Gastroesophageal sphincter (tissue), 3 donors: Measurements from ENCODE around the gene PLXNA2.

Experiments
- EP300 ChIP-seq: sonication (generic); formaldehyde crosslinking; IDR thresholded peaks from one replicate; pipeline ENCODE4 v1.6.1; 2017; ENCODE audit warnings: antibody characterized with exemption, mild to moderate bottlenecking
- POLR2A ChIP-seq, 2 donors: fragments of 450-650 bp; IDR thresholded peaks; one replicate each; pipeline ENCODE4 v1.6.1; 2017; ENCODE audit warnings: antibody characterized with exemption in 2 of 2, mild to moderate bottlenecking in 2 of 2, moderate library complexity in 1 of 2
- POLR2AphosphoS5 ChIP-seq: sonication (generic); formaldehyde crosslinking; IDR thresholded peaks from one replicate; pipeline ENCODE4 v1.6.1; 2017; ENCODE audit warnings: antibody characterized with exemption
- TF ChIP-seq, protein P1 (sequence below), 4 experiments: fragments of 200-600 bp in 2 of 4; fragments of 450-650 bp in 2 of 4; sonication (generic) in 1 of 4; IDR thresholded peaks; one replicate each; pipeline ENCODE4 v1.5.1; 2017 to 2019; ENCODE audit warnings: antibody characterized with exemption in 4 of 4, mild to moderate bottlenecking in 2 of 4, moderate library complexity in 2 of 4

DNA sequence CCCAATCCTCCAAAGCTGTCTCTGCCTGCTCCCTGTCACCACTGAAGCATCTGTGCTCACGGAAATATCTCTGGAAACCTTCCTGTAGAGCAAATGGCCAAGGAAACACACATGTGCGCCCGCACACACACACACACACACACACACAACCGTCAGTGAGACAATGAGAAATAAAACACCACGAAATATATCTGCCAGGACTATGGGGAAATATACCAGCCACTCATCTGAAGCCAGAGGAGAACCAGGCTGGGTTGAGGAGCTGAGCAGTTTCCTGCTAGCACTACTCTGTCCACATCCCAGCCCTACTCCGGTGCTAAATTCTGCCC is 25.1 kb upstream of the PLXNA2 start:
- TF ChIP-seq, protein P1, sequence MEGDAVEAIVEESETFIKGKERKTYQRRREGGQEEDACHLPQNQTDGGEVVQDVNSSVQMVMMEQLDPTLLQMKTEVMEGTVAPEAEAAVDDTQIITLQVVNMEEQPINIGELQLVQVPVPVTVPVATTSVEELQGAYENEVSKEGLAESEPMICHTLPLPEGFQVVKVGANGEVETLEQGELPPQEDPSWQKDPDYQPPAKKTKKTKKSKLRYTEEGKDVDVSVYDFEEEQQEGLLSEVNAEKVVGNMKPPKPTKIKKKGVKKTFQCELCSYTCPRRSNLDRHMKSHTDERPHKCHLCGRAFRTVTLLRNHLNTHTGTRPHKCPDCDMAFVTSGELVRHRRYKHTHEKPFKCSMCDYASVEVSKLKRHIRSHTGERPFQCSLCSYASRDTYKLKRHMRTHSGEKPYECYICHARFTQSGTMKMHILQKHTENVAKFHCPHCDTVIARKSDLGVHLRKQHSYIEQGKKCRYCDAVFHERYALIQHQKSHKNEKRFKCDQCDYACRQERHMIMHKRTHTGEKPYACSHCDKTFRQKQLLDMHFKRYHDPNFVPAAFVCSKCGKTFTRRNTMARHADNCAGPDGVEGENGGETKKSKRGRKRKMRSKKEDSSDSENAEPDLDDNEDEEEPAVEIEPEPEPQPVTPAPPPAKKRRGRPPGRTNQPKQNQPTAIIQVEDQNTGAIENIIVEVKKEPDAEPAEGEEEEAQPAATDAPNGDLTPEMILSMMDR (IDR thresholded peaks at IDR 0.05) = no peak
- no peak for TF ChIP-seq EP300
- no peak for TF ChIP-seq POLR2AphosphoS5
- no peak for TF ChIP-seq POLR2A (IDR thresholded peaks at IDR 0.05)
